Neuronal stem cell (in vitro differentiated cells): ENCODE results near the gene CYP27A1.

ENCODE experiments used
- DNase-seq: peaks from one replicate; pipeline ENCODE4 v3.0.0-alpha.2; 2013; ENCODE audit warnings: low spot score
- H2AFZ ChIP-seq: one replicate; pipeline ENCODE4 v1.6.1; 2013; ENCODE audit warnings: mild to moderate bottlenecking, low read length, inconsistent platforms
- H2AK5ac ChIP-seq: 2 replicates; pipeline ENCODE4 v1.6.1; 2013; ENCODE audit warnings: low read depth, mild to moderate bottlenecking, inconsistent platforms, low read length, moderate library complexity, mixed read lengths
- H2BK120ac ChIP-seq: 2 replicates; pipeline ENCODE4 v1.6.1; 2013; ENCODE audit warnings: low read depth, mild to moderate bottlenecking, inconsistent platforms, low read length, moderate library complexity, mixed read lengths
- H2BK12ac ChIP-seq: one replicate; pipeline ENCODE4 v1.6.1; 2013; ENCODE audit warnings: low read length, inconsistent platforms
- H2BK15ac ChIP-seq: 2 replicates; pipeline ENCODE4 v1.6.1; 2013; ENCODE audit warnings: mild to moderate bottlenecking, low read length, inconsistent platforms, mixed read lengths
- H2BK5ac ChIP-seq: one replicate; pipeline ENCODE4 v1.6.1; 2013; ENCODE audit warnings: inconsistent platforms, mild to moderate bottlenecking, low read length, moderate library complexity
- H3K14ac ChIP-seq: one replicate; pipeline ENCODE4 v1.6.1; 2013; ENCODE audit warnings: low read length, inconsistent platforms
- H3K18ac ChIP-seq: 2 replicates; pipeline ENCODE4 v1.6.1; 2013; ENCODE audit warnings: low read length, inconsistent platforms
- H3K23ac ChIP-seq: 2 replicates; pipeline ENCODE4 v1.6.1; 2013; ENCODE audit warnings: low read depth, mild to moderate bottlenecking, mixed read lengths, low read length, inconsistent platforms; ENCODE audit not compliant: poor library complexity
- H3K27ac ChIP-seq: replicated peaks from 3 replicates; pipeline ENCODE4 v1.5.1; 2013; ENCODE audit warnings: low read length, inconsistent platforms
- H3K27me3 ChIP-seq, 3 experiments: 2 replicates each; pipeline ENCODE4 v1.6.1; 2013; ENCODE audit warnings: low read length in 3 of 3, mild to moderate bottlenecking in 2 of 3, inconsistent platforms in 1 of 3, low read depth in 1 of 3, mixed read lengths in 1 of 3, moderate library complexity in 1 of 3; ENCODE audit not compliant: control insufficient read depth in 3 of 3, insufficient read depth in 3 of 3
- H3K36me3 ChIP-seq, 2 donors: replicated peaks in 1 of 2; 2 replicates each; pipeline ENCODE4 v1.6.1; 2013; ENCODE audit warnings: low read length in 2 of 2; ENCODE audit not compliant: control insufficient read depth in 2 of 2, insufficient read depth in 2 of 2
- H3K4ac ChIP-seq: 2 replicates; pipeline ENCODE4 v1.6.1; 2013; ENCODE audit warnings: inconsistent platforms, mild to moderate bottlenecking, low read length, moderate library complexity
- H3K4me1 ChIP-seq, 2 donors: 1 replicate in 1 of 2; 2 replicates in 1 of 2; pipeline ENCODE4 v1.6.1; 2013; ENCODE audit warnings: low read length in 2 of 2, low read depth in 1 of 2; ENCODE audit not compliant: control insufficient read depth in 2 of 2, insufficient read depth in 1 of 2
- H3K4me2 ChIP-seq: one replicate; pipeline ENCODE4 v1.6.1; 2013; ENCODE audit warnings: mild to moderate bottlenecking, low read length, inconsistent platforms; ENCODE audit not compliant: insufficient read depth, poor library complexity, severe bottlenecking
- H3K4me3 ChIP-seq, 2 donors: 2 replicates each; pipeline ENCODE4 v1.5.1; 2013; ENCODE audit warnings: low read length in 2 of 2, mild to moderate bottlenecking in 2 of 2, inconsistent platforms in 1 of 2, moderate library complexity in 1 of 2
- H3K79me1 ChIP-seq: one replicate; pipeline ENCODE4 v1.6.1; 2013; ENCODE audit warnings: low read depth, mild to moderate bottlenecking, inconsistent platforms, low read length, moderate library complexity
- H3K9ac ChIP-seq: one replicate; pipeline ENCODE4 v1.6.1; 2013; ENCODE audit warnings: mild to moderate bottlenecking, low read depth, low read length, inconsistent platforms; ENCODE audit not compliant: poor library complexity
- H3K9me3 ChIP-seq, 2 donors: replicated peaks in 1 of 2; 2 replicates each; pipeline versions ENCODE3 to v1.6.1; 2013; ENCODE audit warnings: low read length in 2 of 2, mild to moderate bottlenecking in 2 of 2, inconsistent platforms in 1 of 2, low read depth in 1 of 2, mixed read lengths in 1 of 2, moderate library complexity in 1 of 2; ENCODE audit not compliant: control insufficient read depth in 2 of 2, insufficient read depth in 1 of 2
- H4K8ac ChIP-seq: one replicate; pipeline ENCODE4 v1.6.1; 2013; ENCODE audit warnings: low read depth, mild to moderate bottlenecking, inconsistent platforms, low read length, moderate library complexity
- H4K91ac ChIP-seq: one replicate; pipeline ENCODE4 v1.6.1; 2013; ENCODE audit warnings: low read length, low read depth, mild to moderate bottlenecking, inconsistent platforms; ENCODE audit not compliant: poor library complexity
- whole genome bisulfite sequencing, 2 donors: extraction: QIAGEN DNeasy Blood & Tissue Kit; methylation state at CpG; one replicate each; pipeline ENCODE4 v1.1.7; 2013; ENCODE audit warnings: missing lambda C conversion rate in 2 of 2, mixed read lengths in 1 of 2; ENCODE audit not compliant: insufficient read length in 2 of 2, insufficient replicate concordance in 1 of 2; ENCODE audit errors: extremely low coverage in 2 of 2; 5-methylcytosine and 5-hydroxymethylcytosine counted together

Gene CYP27A1

DNA sequence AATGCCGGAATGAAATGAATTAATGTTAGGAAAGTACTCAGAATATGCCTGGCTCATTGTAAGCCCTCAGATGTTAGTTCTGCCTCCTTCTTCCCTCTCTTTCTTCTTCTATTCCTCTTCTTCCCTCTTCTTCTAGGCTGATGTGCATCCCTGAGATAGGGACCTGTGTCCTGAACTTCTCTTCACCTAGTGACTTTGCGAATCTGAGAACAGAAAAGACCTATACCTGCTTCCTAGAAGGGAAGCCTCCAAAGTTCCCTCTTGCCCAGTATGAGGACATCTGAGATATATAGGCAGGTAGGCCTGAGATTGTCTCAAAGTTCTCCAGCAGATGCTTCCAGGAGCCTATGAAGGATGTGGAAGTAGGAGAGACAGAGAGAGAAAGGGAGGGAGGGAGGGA lies 8.1 kb upstream of the CYP27A1 start:
- no peak overlapping the region for H3K9ac ChIP-seq
- DNase-seq, result no peak
- WGBS, 2 donors, result no CpG with 5 or more reads among the region's 2 CpGs
- no peak overlapping the region for H2BK5ac ChIP-seq
- no peaks in the 10 kb centered on the region for H3K4me1 ChIP-seq
- no peak overlapping the region for H2BK12ac ChIP-seq
- no peak overlapping the region for H4K8ac ChIP-seq
- no peak overlapping the region for H3K4me3 ChIP-seq
- H3K79me1 ChIP-seq, result no peaks in the 10 kb centered on the region
- H3K27ac ChIP-seq, result no peak overlapping the region
- no peaks in the 10 kb centered on the region for H3K36me3 ChIP-seq
- H2AK5ac ChIP-seq, result no peak overlapping the region
- H3K9me3 ChIP-seq, result peaks cover 3 to 10% of the 10 kb centered on the region in 2 donors
- H2BK120ac ChIP-seq, result no peak overlapping the region
- no peak overlapping the region for H3K4ac ChIP-seq
- H4K91ac ChIP-seq, result no peak overlapping the region
- H2BK15ac ChIP-seq, result no peak overlapping the region
- no peaks in the 10 kb centered on the region for H3K27me3 ChIP-seq
- H3K18ac ChIP-seq, result no peak overlapping the region
- no peak overlapping the region for H3K14ac ChIP-seq
- H3K23ac ChIP-seq, result no peak overlapping the region
- no peak overlapping the region for H2AFZ ChIP-seq
- H3K4me2 ChIP-seq, result no peak overlapping the region

DNA sequence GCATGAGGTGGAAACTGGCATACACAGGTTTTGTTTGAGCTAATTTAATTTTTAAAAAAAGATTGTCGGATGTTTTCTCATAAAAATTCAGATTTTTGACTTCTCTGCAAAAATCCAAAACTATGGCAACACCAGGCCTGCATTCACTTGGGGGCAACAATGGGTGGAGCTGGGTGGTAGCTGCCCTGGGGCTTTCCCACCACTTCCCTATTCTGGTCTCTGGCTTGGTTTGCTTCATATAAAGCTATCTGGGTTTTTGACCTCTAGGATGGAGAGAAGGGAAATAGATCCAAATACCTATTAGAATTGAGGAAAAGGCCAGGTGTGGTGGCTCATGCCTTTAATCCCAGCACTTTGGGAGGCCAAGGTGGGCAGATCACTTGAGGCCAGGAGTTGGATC lies 5.5 kb upstream of the CYP27A1 start:
- no peak overlapping the region for H3K23ac ChIP-seq
- H2AFZ ChIP-seq, result no peak overlapping the region
- H3K9ac ChIP-seq, result no peak overlapping the region
- no peak overlapping the region for H4K91ac ChIP-seq
- no peak overlapping the region for H2BK5ac ChIP-seq
- H4K8ac ChIP-seq, result no peak overlapping the region
- no peak overlapping the region for H3K18ac ChIP-seq
- H3K4ac ChIP-seq, result no peak overlapping the region
- no peaks in the 10 kb centered on the region for H3K4me1 ChIP-seq
- no CpG with 5 or more reads among the region's 1 CpG for WGBS, 2 donors
- H3K36me3 ChIP-seq, result no peaks in the 10 kb centered on the region
- H2AK5ac ChIP-seq, result no peak overlapping the region
- peaks cover 0 to 7% (median 0%) of the 10 kb centered on the region in 3 experiments for H3K27me3 ChIP-seq
- DNase-seq, result no peak
- no peak overlapping the region for H2BK12ac ChIP-seq
- H2BK120ac ChIP-seq, result no peak overlapping the region
- no peak overlapping the region for H3K4me3 ChIP-seq
- H3K9me3 ChIP-seq, result peaks cover 3 to 10% of the 10 kb centered on the region in 2 donors
- H3K79me1 ChIP-seq, result no peaks in the 10 kb centered on the region
- H2BK15ac ChIP-seq, result no peak overlapping the region
- no peak overlapping the region for H3K4me2 ChIP-seq
- H3K14ac ChIP-seq, result no peak overlapping the region
- no peak overlapping the region for H3K27ac ChIP-seq

DNA sequence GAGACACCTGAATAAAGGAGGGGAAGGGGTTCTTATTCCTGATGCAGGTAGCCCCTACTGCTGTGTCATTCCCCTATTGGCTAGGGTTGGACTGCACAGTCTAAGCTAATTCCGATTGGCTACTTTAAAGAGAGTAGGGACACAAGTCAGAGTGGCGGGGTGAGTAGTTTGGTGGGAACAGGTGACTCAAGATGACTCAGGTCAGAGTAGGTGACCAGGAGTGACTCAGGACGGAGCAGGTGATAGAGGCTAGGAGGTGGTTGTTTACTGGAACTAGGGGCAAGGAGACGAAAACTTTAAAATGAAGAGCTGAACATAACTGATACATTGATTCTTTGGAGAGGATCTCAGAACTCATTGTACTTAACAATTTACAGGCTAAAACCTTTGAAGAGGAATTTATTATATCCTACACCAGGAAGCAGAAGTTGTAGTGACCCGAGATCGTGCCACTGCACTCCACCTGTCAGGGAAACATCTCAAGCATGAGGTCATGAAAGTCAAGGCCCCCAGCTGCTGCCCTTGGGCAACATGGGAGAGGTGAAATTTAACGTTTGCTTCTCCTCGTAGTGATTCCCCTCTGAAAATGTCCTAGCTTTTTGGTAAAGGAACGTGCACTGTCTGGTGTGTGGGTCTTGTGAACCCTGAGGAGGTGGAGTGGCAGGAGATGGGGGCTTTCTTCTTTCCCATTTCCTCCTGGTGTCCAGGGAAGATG lies 4.5 kb upstream of the CYP27A1 start:
- no peak overlapping the region for H2BK120ac ChIP-seq
- no peak overlapping the region for H4K8ac ChIP-seq
- peaks cover 0 to 1% of the 10 kb centered on the region in 2 donors for H3K4me1 ChIP-seq
- H3K14ac ChIP-seq, result no peak overlapping the region
- H3K36me3 ChIP-seq, result no peaks in the 10 kb centered on the region
- H3K4me2 ChIP-seq, result no peak overlapping the region
- no peak overlapping the region for H2BK12ac ChIP-seq
- no peak for DNase-seq
- H2BK15ac ChIP-seq, result no peak overlapping the region
- no CpG with 5 or more reads among the region's 9 CpGs for WGBS, 2 donors
- peaks cover 3 to 10% of the 10 kb centered on the region in 2 donors for H3K9me3 ChIP-seq
- no peak overlapping the region for H2AK5ac ChIP-seq
- H3K27me3 ChIP-seq, result peaks cover 2 to 17% (median 4%) of the 10 kb centered on the region in 3 experiments
- H3K23ac ChIP-seq, result no peak overlapping the region
- no peak overlapping the region for H3K4ac ChIP-seq
- H3K79me1 ChIP-seq, result no peaks in the 10 kb centered on the region
- H2BK5ac ChIP-seq, result no peak overlapping the region
- H3K18ac ChIP-seq, result no peak overlapping the region
- H4K91ac ChIP-seq, result no peak overlapping the region
- H2AFZ ChIP-seq, result no peak overlapping the region
- no peak overlapping the region for H3K27ac ChIP-seq
- H3K9ac ChIP-seq, result no peak overlapping the region
- H3K4me3 ChIP-seq, result no peak overlapping the region

DNA sequence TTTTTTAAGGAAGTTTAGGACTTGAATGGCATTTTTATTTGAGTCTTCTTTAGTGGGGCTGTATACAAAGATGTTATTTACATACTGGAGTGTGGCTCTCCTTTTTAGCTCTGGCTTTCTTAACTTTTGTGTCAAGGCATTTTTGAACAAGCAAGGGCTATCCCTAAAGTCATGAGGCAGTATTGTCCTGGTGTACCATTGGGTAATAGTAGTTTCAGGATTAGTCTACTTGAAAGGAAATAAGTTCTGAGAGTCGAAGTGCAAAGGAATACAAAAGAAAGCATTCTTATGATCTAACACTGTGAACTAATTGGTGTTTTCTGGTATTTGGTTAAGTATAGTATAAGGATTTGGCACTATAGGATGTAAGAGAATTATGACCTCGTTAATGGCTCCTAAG lies 1.9 kb upstream of the CYP27A1 start:
- no CpG with 5 or more reads among the region's 2 CpGs for WGBS, 2 donors
- H2AK5ac ChIP-seq, result no peak overlapping the region
- peaks cover 4 to 30% (median 9%) of the 10 kb centered on the region in 3 experiments for H3K27me3 ChIP-seq

More for the DNA sequence above, 1.9 kb upstream of the CYP27A1 start:
- no peak overlapping the region for H3K18ac ChIP-seq
- H3K4me2 ChIP-seq, result no peak overlapping the region
- H2BK120ac ChIP-seq, result no peak overlapping the region
- H2BK15ac ChIP-seq, result no peak overlapping the region
- H2AFZ ChIP-seq, result no peak overlapping the region
- H2BK5ac ChIP-seq, result no peak overlapping the region
- H3K4me1 ChIP-seq, result peaks cover 0 to 1% of the 10 kb centered on the region in 2 donors
- peaks cover 3 to 10% of the 10 kb centered on the region in 2 donors for H3K9me3 ChIP-seq
- no peak overlapping the region for H3K4ac ChIP-seq
- no peak overlapping the region for H3K4me3 ChIP-seq
- no peak overlapping the region for H3K9ac ChIP-seq
- no peak for DNase-seq
- no peak overlapping the region for H3K23ac ChIP-seq
- no peak overlapping the region for H3K14ac ChIP-seq
- H4K8ac ChIP-seq, result no peak overlapping the region
- no peak overlapping the region for H2BK12ac ChIP-seq
- H3K36me3 ChIP-seq, result no peaks in the 10 kb centered on the region
- H4K91ac ChIP-seq, result no peak overlapping the region
- H3K79me1 ChIP-seq, result no peaks in the 10 kb centered on the region
- no peak overlapping the region for H3K27ac ChIP-seq
